ENCODE measurements around the gene ATOH1.

The ATOH1 gene

DNA sequence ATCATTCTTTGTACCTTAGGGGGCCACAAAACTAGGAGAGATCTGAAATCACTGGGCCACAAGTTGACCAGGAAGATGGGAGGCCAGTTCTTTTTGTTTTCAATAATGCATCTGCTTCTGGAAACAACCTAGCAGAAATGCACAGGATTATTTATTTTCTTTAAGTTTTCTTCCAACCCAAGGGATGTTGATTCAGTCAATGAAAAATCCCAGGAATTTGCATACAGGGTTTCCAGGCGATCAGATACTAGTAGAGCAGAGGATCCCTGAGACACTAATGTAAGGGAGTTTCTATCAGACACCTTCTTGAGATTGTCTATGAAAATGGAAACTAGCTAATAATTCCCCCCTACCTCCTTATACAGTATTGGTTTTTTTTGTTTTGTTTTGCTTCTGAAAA is 7.4 kb downstream of the ATOH1 start:
- DNase-seq = peak; percentile 36

DNA sequence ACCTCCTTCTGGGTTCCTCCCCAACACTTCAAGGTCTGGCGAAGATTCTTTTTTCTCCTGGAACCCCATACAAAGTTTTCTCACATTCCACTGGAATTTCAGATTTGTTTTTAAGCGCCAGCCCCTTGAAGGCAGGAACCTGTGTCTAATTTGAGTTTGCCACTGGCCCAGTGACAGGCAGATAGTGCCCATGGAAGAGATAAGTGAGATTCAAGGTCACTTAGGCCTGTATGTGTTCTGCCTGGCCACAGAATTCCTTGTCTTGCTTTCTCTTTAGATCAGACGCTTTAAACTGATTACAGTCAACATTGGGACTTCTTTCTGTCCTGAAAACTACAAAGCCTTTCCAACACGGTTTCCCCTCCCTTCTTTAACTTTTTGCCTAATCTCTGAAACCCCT is 11.2 kb downstream of the ATOH1 start:
- DNase-seq = no peak

GRCh38 chr4:93841803-93842345 is 13.3 kb downstream of the ATOH1 start:
- DNase-seq = no peak

DNA sequence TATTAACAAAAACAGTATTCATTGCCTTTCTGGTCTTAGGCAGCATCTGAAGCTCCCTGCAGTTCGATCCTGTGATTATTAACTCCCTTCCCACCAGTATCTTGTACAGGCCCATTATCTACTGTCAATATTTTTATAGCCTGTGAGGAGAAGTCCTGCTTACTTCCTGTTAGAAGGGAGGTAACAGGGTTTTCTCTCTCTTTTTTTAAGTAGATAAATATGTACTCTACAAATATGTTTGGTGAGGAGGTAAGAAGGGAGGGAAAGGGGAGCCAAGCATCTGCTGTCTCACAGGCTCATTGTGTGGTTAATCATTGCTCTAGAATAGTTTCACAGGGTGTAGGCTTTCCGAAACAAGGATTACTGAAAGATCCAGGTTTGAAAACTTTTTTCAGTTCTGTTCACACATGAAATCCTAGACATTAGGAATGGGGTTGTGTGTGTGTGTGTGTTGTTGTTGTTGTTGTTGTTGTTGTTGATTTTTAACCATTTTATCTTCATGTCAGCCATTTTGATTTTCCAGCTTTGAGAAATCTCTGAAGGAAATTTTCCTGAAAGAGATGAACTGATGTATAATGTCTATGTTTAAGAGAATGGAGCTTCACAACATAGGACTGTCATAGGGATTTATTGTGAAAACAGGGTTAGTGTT is 14.2 kb downstream of the ATOH1 start:
- no peak for DNase-seq

DNA sequence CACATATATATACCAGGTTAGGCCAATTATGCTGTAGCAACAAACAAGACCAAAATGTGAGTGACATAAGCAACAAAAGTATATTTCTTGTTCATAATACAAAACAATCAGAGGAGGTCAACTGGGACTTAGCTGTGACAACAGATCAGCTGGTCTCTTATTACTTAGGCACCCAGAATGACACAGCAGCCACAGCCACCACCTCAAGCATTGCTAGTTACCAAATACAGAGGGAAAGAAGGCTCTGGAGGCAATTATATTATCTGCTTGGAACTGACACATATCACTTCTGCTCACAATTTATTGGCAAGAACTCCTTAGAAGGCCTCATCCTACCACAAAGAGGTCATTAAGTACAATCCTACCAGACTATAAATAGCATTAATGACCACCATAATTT is 15.2 kb downstream of the ATOH1 start:
- no peak for DNase-seq

DNA sequence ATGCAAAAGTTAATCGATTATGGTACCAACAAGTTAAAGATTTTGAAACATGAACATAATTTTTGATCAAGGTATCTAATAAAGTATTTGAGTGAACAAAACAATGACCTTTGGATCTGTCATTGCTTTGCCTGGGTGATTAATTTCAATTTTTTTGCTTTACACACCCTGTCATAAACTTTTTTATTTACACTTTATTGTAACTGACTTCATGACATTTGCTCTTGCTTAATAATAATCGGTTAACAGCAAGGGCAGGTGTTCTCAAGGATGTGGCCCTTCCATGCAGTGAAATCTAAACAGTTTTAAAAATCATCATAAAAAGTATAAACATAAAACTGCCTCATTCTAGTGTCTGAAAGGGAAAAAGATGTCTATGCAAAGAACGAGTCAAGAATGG is 24.1 kb downstream of the ATOH1 start:
- no peak for DNase-seq

DNA sequence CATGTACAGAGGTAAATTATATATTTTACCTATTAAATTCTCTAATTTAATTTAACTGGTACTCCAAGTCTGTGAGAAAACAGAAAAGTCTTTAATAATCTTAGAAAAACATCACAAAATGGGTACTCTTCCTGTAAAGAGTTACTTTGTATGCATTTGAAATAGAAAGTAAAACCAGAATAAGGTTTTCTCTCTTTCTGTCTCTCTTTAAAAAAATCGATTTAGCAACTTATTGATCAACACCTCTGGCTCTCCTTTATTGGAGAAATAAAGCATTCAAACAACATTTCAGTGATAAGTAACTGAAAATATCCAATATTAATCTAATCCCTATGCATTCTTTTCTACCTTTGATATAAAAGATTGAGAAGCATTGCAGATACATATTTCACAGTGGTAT is 27.4 kb downstream of the ATOH1 start:
- DNase-seq = no peak

- no peak for DNase-seq
Observed at GRCh38 chr4:93865650-93866049, 37.1 kb downstream of the ATOH1 start.

DNA sequence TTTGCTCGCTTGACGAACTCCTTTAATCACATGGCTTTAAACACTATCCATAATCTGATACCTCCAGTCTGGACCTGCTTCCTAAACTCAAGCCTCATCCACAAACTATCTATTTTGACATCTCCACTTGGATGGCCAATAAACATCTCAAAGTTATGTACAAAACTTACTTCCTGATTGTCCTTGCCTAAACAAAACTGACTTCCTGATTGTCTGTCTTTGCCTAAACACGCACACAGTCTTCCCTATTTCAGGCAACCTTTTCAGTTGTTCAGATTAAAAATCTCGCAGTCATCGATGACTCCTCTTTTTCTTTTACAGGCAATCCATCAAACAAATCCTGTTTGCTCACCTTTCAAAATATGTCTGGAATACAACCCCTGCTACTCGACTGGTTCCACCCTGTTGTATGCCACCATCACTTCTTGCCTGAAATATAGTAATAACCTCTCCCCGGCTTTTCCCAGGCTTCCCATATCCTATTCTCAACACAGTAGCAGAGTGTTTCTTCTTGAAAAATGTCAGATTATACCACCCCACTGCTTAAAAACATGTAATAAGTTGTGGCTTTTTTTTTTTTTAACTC is 39.0 kb downstream of the ATOH1 start:
- no peak for DNase-seq

GRCh38 chr4:93870876-93871458 is 42.4 kb downstream of the ATOH1 start:
- no peak for DNase-seq

GRCh38 chr4:93876754-93877153 is 48.2 kb downstream of the ATOH1 start:
- no peak for DNase-seq

GRCh38 chr4:93878566-93878965 is 50.0 kb downstream of the ATOH1 start:
- DNase-seq = no peak

DNA sequence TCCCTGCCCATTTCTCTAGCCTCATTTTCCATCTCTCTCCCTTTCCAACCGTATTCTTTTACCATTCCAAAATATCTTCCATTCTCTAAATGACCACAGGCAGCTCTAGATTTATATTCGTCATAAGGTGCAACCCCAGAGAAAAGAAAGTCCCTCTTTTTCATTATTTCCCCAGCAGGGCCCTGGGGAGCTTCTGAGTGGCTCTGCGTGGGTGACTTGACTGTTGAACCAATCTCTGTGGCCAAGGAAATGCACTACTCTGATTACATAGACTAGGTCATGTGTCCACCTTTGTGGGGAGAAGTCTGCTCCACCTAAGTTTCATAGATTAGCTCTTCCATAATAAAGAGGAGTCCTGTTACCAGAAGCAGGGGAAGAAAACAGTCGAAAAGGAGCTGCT is 51.4 kb downstream of the ATOH1 start:
- no peak for DNase-seq

Data from fibroblast of skin of back (primary cell).